Stimulated activated CD8-positive, alpha-beta memory T cell treated with anti-CD3 and anti-CD28 coated beads, Interleukin-12 subunit alpha, Interleukin-12 subunit beta, amount 100 ng/mL, for 1 hour (primary cell): Measurements from ENCODE around the gene TDP2.

ENCODE experiments used
- DNase-seq: peaks from one replicate; pipeline ENCODE4 v3.0.0-alpha.2; 2020; ENCODE audit warnings: low read depth

TDP2 gene

GRCh38 chr6:24666641-24667377, at the start of gene TDP2, which contains the start of gene ACOT13:
Gene TDP2 (minus strand): TSS chr6:24666899. CDS start chr6:24666862, 37 bp downstream.
Gene ACOT13 (plus strand): TSS chr6:24667077. CDS start chr6:24667264, 187 bp downstream.
- peak; percentile 94 for DNase-seq

GRCh38 chr6:24710519-24711303, 44.0 kb upstream of the TDP2 start:
- no peak for DNase-seq

GRCh38 chr6:24709014-24709711, 42.5 kb upstream of the TDP2 start:
- no peak for DNase-seq

- no peak for DNase-seq
Measured at GRCh38 chr6:24708612-24709011, 41.9 kb upstream of the TDP2 start.

- no peak for DNase-seq
Measured at GRCh38 chr6:24704468-24704867, 37.8 kb upstream of the TDP2 start.

- no peak for DNase-seq
Measured at GRCh38 chr6:24702720-24703282, 36.1 kb upstream of the TDP2 start.

GRCh38 chr6:24699521-24700359, 33.0 kb upstream of the TDP2 start:
- no peak for DNase-seq

- DNase-seq, result no peak
Measured at GRCh38 chr6:24696097-24696496, 29.4 kb upstream of the TDP2 start.

GRCh38 chr6:24695635-24696034, 28.9 kb upstream of the TDP2 start:
- DNase-seq, result peak; percentile 6

GRCh38 chr6:24694198-24694597, 27.5 kb upstream of the TDP2 start:
- DNase-seq, result no peak

GRCh38 chr6:24692848-24693592, 26.3 kb upstream of the TDP2 start:
- no peak for DNase-seq

GRCh38 chr6:24692415-24692814, 25.7 kb upstream of the TDP2 start:
- DNase-seq, result no peak

GRCh38 chr6:24692003-24692402, 25.3 kb upstream of the TDP2 start:
- DNase-seq, result no peak

- DNase-seq, result no peak
Measured at GRCh38 chr6:24691550-24691949, 24.9 kb upstream of the TDP2 start.

GRCh38 chr6:24690593-24690992, 23.9 kb upstream of the TDP2 start:
- DNase-seq, result no peak

- DNase-seq, result no peak
Measured at GRCh38 chr6:24689964-24690363, 23.3 kb upstream of the TDP2 start.

GRCh38 chr6:24686946-24687345, 20.2 kb upstream of the TDP2 start:
- no peak for DNase-seq

GRCh38 chr6:24686408-24686807, 19.7 kb upstream of the TDP2 start:
- DNase-seq, result no peak

GRCh38 chr6:24683297-24684296, 16.9 kb upstream of the TDP2 start:
- no peak for DNase-seq
